ENCODE measurements around the gene LILRB2. TPM values are rescaled to one million over a fixed set of nuclear protein-coding genes. Genes with fewer than 3 reads are reported as not detected.
"Not testable (repeated sequence)": the region's sequence is repeated elsewhere in the genome, so short reads cannot be mapped to it uniquely, and the experiment has no call there.

Gene LILRB2

GRCh38 chr19:54224619-54225018 is 56.3 kb downstream of the LILRB2 start:
- H3K18ac ChIP-seq (ENCODE audit: low read depth in 1 of 2, low read length in 2 of 2); H3K4me1 ChIP-seq (ENCODE audit: control insufficient read depth, insufficient read depth, low read depth, low read length); H2BK15ac ChIP-seq (ENCODE audit: low read depth, poor library complexity, severe bottlenecking); H3K9ac ChIP-seq (ENCODE audit: low read length); H3K4me3 ChIP-seq (ENCODE audit: insufficient read depth in 1 of 2, low read depth in 1 of 2, low read length in 2 of 2); H3K79me1 ChIP-seq (replicated peaks; ENCODE audit: low read length, poor library complexity, severe bottlenecking); H2BK12ac ChIP-seq (ENCODE audit: low read length in 2 of 2); DNase-seq; H3K4ac ChIP-seq (ENCODE audit: low read depth in 1 of 2, low read length in 2 of 2); H4K8ac ChIP-seq (ENCODE audit: low read length); H4K91ac ChIP-seq (ENCODE audit: low read length); H2BK120ac ChIP-seq (ENCODE audit: low read depth, low read length); H3K4me2 ChIP-seq (ENCODE audit: low read length, poor library complexity, severe bottlenecking); H3K14ac ChIP-seq (ENCODE audit: low read length in 2 of 2); H2AFZ ChIP-seq (ENCODE audit: low read depth, low read length); H2BK5ac ChIP-seq (ENCODE audit: low read depth, low read length, poor library complexity, severe bottlenecking); H3K9me3 ChIP-seq (ENCODE audit: control insufficient read depth, low read length); H2AK5ac ChIP-seq (ENCODE audit: low read length, severe bottlenecking); H3K36me3 ChIP-seq (ENCODE audit: control insufficient read depth in 1 of 2, insufficient read depth in 2 of 2, low read depth in 1 of 2, low read length in 2 of 2); H3K27ac ChIP-seq (ENCODE audit: low read length, poor library complexity, severe bottlenecking); H3K23ac ChIP-seq (ENCODE audit: low read length in 2 of 2): not testable (repeated sequence)
- 91% methylated on average over 10 of the region's 10 CpGs for WGBS
- peaks cover 4 to 27% of the 10 kb centered on the region in 2 experiments for H3K27me3 ChIP-seq (ENCODE audit: control insufficient read depth in 1 of 2, insufficient read depth in 1 of 2, low read length in 2 of 2)

GRCh38 chr19:54223937-54224281 is 57.0 kb downstream of the LILRB2 start:
- H2BK5ac ChIP-seq (ENCODE audit: low read depth, low read length, poor library complexity, severe bottlenecking); H3K4me1 ChIP-seq (ENCODE audit: control insufficient read depth, insufficient read depth, low read depth, low read length); H3K23ac ChIP-seq (ENCODE audit: low read length in 2 of 2); H2BK15ac ChIP-seq (ENCODE audit: low read depth, poor library complexity, severe bottlenecking); H2BK12ac ChIP-seq (ENCODE audit: low read length in 2 of 2); H3K4me3 ChIP-seq (ENCODE audit: insufficient read depth in 1 of 2, low read depth in 1 of 2, low read length in 2 of 2); H3K9me3 ChIP-seq (ENCODE audit: control insufficient read depth, low read length); H3K27ac ChIP-seq (ENCODE audit: low read length, poor library complexity, severe bottlenecking); H2AFZ ChIP-seq (ENCODE audit: low read depth, low read length); H3K36me3 ChIP-seq (ENCODE audit: control insufficient read depth in 1 of 2, insufficient read depth in 2 of 2, low read depth in 1 of 2, low read length in 2 of 2); H3K4me2 ChIP-seq (ENCODE audit: low read length, poor library complexity, severe bottlenecking); H4K8ac ChIP-seq (ENCODE audit: low read length); H3K79me1 ChIP-seq (replicated peaks; ENCODE audit: low read length, poor library complexity, severe bottlenecking); H3K18ac ChIP-seq (ENCODE audit: low read depth in 1 of 2, low read length in 2 of 2); H4K91ac ChIP-seq (ENCODE audit: low read length); H3K14ac ChIP-seq (ENCODE audit: low read length in 2 of 2); H3K9ac ChIP-seq (ENCODE audit: low read length); H2AK5ac ChIP-seq (ENCODE audit: low read length, severe bottlenecking); H3K4ac ChIP-seq (ENCODE audit: low read depth in 1 of 2, low read length in 2 of 2); H2BK120ac ChIP-seq (ENCODE audit: low read depth, low read length); DNase-seq: not testable (repeated sequence)
- H3K27me3 ChIP-seq (ENCODE audit: control insufficient read depth in 1 of 2, insufficient read depth in 1 of 2, low read length in 2 of 2), result peaks cover 4 to 26% of the 10 kb centered on the region in 2 experiments
- 79% methylated on average over 4 of the region's 5 CpGs for WGBS

Small RNA genes lying within 50 kb of the gene (small RNA-seq; reads per million reads assigned to genes)
- not detected for gene AC245884.12 (ENCODE audit: low read depth)
- not detected for gene MIR4752 (ENCODE audit: low read depth)
- not detected for gene RNU6-1307P (ENCODE audit: low read depth)

All from mesenchymal stem cell (in vitro differentiated cells and primary cell).